Measurements from ENCODE around the gene FBXL22. TPM values are rescaled to one million over a fixed set of nuclear protein-coding genes. Genes with fewer than 3 reads are reported as not detected.
A peak's percentile ranks its signal among the peaks of the same experiment; 100 is the strongest.

Gene FBXL22
- total and polyA plus RNA-seq, 2 of the 4 experiments (the other 2 are of a cell fraction), result 0.36 to 1.3 TPM

DNA sequence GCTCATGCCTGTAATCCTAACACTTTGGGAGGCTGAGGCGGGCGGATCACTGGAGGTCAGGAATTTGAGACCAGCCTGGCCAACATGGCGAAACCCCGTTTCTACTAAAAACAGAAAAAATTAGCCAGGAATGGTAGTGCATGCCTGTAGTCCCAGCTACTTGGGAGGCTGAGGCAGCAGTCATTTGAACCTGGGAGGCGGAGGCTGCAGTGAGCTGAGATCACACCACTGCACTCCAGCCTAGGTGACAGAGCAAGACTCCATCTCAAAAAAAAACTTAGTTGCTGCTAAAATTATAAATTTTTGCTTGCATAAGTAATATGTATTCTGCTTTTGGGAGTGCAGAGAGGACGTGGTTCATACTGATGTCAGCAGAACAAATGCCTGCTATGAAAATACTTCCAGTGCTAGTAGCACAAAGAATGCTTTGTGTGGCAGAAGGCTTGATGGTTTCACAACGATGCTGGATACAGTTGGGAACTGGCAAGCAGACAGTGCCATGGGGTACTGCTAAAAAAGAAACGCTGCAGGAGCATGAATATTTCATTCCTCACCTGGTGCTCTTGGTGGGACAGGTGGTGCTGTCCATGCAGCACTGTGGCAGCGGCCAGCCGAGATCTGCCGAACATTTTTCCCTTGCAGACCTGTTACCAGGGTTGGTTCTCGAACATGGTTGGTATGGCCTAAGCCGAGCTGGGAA lies 31.1 kb downstream of the FBXL22 start:
- Histone ChIP-seq H4K5ac (ENCODE audit: low read depth, low read length) (no peak overlapping the region), H3K9ac (ENCODE audit: low read depth, low read length) (no peak overlapping the region), H3K9me1 (ENCODE audit: insufficient read depth, low read length) (peaks cover 13% of the 10 kb centered on the region), H3K56ac (ENCODE audit: extremely low read depth, insufficient read depth, low read length) (no peak overlapping the region), H2AK5ac (ENCODE audit: low read depth, low read length) (no peak overlapping the region; the same call in 1 of the 2 replicates), H3K23ac (ENCODE audit: low read depth, low read length) (no peak overlapping the region), H3K18ac (ENCODE audit: low read depth, low read length) (no peak overlapping the region), H4K91ac (ENCODE audit: insufficient read depth, low read depth, low read length) (no peak overlapping the region), H2BK120ac (ENCODE audit: low read depth, low read length) (no peak overlapping the region), H2AK9ac (replicated peaks; ENCODE audit: low read depth, low read length, poor library complexity) (no peak overlapping the region), H4K8ac (ENCODE audit: low read depth in 2 of 2, low read length in 2 of 2) (no peak overlapping the region), H3K4me2 (ENCODE audit: low read depth, low read length) (no peak overlapping the region), H3K4me1 (ENCODE audit: control insufficient read depth, insufficient read depth, low read length) (peaks cover 9% of the 10 kb centered on the region), H3K79me1 (ENCODE audit: low read depth in 1 of 2, low read length in 2 of 2) (peaks cover 0 to 7% of the 10 kb centered on the region in 2 experiments; a peak in 1 of 4 replicates), H3K36me3 (ENCODE audit: control insufficient read depth, insufficient read depth, low read length) (peaks cover 27% of the 10 kb centered on the region), H3K9me3 (ENCODE audit: control insufficient read depth, insufficient read depth, low read length) (no peaks in the 10 kb centered on the region), H2BK15ac (ENCODE audit: low read depth, low read length) (no peak overlapping the region), H3K14ac (replicated peaks; ENCODE audit: low read depth, low read length) (no peak overlapping the region), H4K20me1 (ENCODE audit: insufficient read depth, low read length) (no peaks in the 10 kb centered on the region), H3K27ac (ENCODE audit: insufficient read depth, low read length) (no peak overlapping the region), H3K4me3 (ENCODE audit: insufficient read depth, low read depth, low read length) (no peak overlapping the region), H3K27me3 (ENCODE audit: control insufficient read depth, insufficient read depth, low read length) (no peaks in the 10 kb centered on the region), H3K4ac (ENCODE audit: low read depth, low read length) (no peak overlapping the region), H2AFZ (replicated peaks; ENCODE audit: low read length, poor library complexity) (no peak overlapping the region), H2BK20ac (ENCODE audit: low read depth, low read length) (no peak overlapping the region), H2BK5ac (ENCODE audit: low read depth, low read length, poor library complexity, severe bottlenecking) (no peak overlapping the region)
- ChIA-PET CTCF (interaction anchor here (0.6 kb wide), 1 partner anchor 33 kb away, joined by 3 read pairs; no protein-coding TSS in a partner anchor), POLR2A (ENCODE audit: unreplicated experiment) (no interaction called here)
- peak; percentile 47 for DNase-seq
- 67% methylated on average over 3 of the region's 13 CpGs; no CpG with 5 or more reads in 1 of the 2 experiments for WGBS, 2 experiments (ENCODE audit: extremely low coverage in 2 of 2, insufficient read length in 1 of 2)
- ATAC-seq (ENCODE audit: low read depth), result no peak
- BruUV-seq (replicated peaks), result no TSS peak
- dilution Hi-C loops (cut with HindIII; ENCODE audit: low sequenced_read_pairs, unreplicated experiment), result no loop called here
- in situ Hi-C loops (cut with MboI; ENCODE audit: low sequenced_read_pairs), result loop anchor here (25.0 kb wide), 1 partner anchor 434 kb away; no protein-coding TSS in a partner anchor
- TF ChIP-seq, protein P1, sequence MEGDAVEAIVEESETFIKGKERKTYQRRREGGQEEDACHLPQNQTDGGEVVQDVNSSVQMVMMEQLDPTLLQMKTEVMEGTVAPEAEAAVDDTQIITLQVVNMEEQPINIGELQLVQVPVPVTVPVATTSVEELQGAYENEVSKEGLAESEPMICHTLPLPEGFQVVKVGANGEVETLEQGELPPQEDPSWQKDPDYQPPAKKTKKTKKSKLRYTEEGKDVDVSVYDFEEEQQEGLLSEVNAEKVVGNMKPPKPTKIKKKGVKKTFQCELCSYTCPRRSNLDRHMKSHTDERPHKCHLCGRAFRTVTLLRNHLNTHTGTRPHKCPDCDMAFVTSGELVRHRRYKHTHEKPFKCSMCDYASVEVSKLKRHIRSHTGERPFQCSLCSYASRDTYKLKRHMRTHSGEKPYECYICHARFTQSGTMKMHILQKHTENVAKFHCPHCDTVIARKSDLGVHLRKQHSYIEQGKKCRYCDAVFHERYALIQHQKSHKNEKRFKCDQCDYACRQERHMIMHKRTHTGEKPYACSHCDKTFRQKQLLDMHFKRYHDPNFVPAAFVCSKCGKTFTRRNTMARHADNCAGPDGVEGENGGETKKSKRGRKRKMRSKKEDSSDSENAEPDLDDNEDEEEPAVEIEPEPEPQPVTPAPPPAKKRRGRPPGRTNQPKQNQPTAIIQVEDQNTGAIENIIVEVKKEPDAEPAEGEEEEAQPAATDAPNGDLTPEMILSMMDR (conservative IDR thresholded peaks at IDR 0.05; ENCODE audit: low read depth, low read length), result no peak
- no peak for TF ChIP-seq RFX5 (IDR thresholded peaks at IDR 0.05; ENCODE audit: low read depth, low read length)
- no peak for TF ChIP-seq CHD1 (IDR thresholded peaks at IDR 0.05; ENCODE audit: low read depth, low read length)
- no peak for TF ChIP-seq POLR2A (IDR thresholded peaks at IDR 0.05; ENCODE audit: low read depth, low read length)
- TF ChIP-seq SMC3 (IDR thresholded peaks at IDR 0.05; ENCODE audit: low read depth, low read length), result no peak
- intact Hi-C loops (cut with micrococcal nuclease), result no loop called here

All from IMR-90 (cell line).